Activated T-cell treated with anti-CD3 and anti-CD28 coated beads for 4 hours (primary cell): ENCODE results near the gene CFAP58.

Source experiments
- DNase-seq: peaks from one replicate; pipeline ENCODE4 v3.0.0-alpha.2; 2020

Gene CFAP58

DNA sequence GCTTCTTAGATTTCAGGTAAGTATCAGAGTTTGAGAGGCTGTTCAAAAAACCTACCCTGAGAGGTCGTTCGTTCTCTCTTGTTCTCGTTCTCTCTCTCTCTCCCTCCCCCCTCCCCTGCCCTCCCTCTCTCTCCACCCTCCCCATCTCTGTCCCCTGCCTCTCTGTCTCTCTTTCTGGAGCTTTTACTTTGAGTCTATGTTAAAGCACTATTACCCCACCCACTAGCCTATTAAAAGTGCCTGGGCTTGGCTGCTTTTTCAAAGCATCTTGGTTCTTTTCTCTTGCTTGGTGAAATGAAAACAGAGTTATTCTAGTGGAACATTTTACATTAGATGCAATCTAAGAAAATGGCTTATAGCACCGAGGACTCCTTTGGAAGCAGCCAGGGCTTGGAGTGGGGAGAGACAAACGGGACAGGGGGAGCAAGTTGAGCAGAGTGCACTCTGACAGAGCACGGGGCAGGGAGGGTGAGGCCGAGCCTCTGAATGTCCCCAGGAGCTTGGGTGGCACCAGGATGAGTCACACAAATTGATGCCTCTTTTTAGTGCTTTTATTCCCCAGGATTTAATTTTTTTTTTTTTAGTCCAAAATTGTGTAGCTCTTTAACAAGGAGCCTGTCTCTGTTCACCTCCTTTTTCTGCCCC, 134.3 kb downstream of the CFAP58 start:
- DNase-seq, result no peak

DNA sequence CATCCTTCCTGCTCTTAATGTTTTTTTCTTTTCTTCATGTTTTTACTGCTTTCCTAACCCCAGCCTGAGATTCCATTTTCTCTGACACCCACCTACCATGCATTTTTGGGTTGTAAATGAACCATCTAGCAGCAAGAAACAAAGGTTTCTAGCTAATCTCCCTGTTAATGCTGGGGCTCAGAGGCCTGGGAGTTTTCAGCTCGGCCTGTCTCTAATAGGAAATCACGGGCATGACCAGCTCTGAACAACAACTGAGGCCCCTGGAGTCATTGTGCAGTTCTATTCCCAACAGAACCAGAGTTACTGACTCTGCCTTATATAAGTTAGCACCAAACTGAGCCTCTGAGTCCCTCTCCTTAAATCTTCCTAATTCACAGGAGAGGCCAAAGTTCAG, 134.8 kb downstream of the CFAP58 start:
- DNase-seq, result no peak

DNA sequence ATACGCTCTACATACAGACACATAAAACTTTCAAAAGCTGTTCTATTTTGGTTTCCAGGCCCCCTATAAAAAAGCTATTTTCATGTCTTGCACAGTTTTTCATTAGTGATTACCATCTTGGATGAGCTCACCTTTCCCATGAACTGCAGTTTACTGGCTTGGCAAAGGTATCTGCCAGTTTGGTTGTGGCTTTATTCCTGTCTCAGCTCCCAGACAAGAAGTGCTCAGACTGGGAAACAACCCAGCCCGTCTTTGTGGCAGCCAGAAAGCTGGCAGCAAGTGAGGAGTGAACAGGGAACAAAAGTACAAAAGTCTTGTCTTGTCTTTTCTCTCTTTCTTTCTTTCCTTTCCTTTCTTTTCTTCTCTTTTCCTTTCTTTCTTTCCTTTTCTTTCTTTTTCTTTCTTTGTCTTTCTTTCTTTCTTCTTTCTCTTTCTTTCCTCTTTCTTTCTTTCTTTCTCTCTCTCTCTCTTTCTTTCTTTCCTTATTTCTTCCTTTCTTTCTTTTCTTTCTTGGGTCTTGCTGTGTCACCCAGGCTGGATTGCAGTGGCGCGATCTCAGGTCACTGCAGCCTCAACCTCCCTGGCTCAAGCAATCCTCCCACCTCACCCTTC, 138.8 kb downstream of the CFAP58 start:
- no peak for DNase-seq

DNA sequence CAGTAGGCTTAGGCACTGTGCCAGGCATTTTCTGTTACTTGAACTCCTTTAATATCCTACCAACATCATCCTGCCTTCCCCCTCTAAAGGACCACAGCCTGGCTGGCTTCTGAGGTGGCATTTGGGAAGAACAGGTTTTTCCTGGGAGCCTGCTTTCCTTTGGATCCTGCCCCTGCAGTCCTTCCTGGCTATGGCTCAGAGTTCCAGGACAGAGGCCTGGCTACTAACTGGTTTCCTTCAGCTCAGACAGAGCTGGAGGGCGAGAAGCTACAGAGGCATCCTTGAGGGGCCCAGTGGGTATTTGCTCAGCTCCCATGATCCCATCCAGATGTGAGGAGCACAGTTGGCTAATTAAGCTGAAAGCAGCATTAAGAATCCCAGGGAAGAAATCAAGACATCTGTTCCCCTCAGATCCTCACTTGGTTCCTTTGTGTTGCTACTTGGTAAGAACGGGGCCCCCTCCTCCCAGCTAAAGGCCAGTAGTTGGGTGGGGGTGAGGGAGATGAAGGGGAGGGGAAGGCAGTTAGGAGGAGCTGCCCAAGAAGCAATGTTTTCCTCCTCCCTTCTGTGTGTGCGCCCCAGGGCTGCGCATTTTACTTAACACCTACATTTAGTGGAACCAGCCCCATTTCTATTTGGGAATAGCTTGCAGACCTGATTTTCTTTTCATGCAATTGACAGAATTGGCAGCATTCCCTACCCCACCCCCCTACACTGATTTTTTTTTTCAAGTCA, 144.9 kb downstream of the CFAP58 start:
- DNase-seq, result no peak

DNA sequence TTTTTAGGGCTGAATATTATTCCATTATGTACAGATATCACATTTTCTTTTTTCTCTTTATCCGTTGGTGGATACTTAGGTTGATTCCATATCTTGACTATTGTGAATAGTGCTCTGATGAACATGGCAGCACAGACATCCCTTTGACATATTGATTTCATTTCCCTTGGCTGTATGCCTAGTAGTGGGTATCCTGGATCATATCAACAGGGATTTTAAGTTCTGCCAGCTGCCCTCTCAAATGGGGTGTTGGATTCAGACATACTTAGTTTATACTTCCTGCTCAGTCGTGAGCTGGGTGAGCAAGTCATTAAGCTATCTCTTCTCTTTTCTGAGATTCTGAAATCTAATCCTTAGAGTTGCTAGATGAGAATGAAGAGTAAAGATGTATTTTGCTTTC, 147.8 kb downstream of the CFAP58 start:
- no peak for DNase-seq

DNA sequence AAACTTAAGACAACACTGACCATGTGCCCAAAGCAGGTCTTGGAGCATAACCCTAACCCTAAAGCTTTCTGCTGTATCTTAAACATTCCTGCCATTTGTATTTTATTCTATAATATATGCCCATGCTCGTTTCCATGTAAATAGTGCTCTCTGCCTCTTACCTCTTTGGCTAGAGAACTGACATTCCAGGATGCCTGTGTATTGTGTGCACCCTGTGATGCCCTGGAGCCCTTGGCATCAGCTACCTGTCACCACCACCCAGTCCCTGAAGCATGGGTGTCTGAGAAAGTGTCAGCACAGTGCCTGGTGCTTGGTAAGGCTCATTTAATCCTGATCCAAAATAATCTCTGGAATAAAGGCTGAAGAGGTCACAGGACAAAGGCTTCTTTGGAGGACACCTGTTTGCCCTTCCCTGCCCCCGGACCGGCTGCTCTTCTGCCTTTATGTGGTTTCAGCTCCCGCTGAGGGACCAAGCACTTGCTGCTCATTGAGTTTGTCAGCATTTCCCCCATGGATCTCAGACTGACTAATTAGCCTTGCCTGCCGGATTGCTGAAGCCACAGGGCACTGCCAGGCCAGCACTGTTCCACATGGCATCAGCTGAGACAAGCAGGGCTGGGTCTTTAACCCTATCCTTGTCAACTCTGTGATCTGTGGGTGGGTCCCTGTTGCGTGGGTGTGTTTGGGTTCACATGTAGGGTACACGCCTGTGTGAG, 148.4 kb downstream of the CFAP58 start:
- DNase-seq, result no peak

DNA sequence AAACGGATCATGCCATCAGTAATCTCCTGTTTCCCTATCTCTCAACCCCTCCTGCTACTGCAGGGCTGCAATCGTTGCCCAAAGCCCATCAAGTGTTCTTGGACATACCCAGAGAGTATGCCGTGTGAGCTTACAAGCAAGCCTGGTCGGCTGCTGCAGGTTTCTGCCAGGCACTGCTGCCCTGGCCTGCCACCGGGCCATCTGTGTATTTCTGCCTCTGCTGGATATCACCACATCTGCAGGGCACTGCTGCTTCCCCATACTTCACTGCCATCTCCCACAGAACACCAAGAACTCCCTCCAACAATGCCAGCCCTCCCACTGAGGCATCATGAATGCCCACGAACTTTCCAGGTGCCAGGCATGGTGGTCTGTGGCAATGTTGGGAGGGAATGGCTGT, 149.3 kb downstream of the CFAP58 start:
- no peak for DNase-seq
